Measurements from ENCODE around the gene MEGF8.

MEGF8 gene

DNA sequence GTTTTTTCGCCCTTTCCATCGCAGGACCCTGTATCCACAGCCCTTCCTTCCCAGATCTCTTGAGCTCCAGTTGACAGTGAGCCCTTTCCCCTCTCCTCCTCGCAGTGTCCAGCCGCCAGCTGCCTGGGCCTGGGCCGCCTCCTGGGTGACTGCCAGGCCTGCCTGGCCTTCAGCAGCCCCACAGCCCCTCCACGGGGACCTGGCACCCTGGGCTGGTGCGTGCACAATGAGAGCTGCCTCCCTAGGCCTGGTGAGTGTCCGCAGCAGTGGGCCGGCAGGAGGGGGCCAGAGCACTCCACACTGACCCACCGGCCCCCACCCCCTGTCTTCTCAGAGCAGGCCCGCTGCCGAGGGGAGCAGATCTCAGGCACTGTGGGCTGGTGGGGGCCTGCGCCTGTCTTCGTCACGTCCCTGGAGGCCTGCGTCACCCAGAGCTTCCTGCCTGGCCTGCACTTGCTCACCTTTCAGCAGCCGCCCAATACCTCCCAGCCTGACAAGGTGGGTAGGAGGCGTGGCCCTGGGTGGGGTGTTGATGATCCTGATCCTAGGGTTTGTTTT is 19.0 kb downstream of the MEGF8 start:
- TF ChIP-seq ZBTB7A (IDR thresholded peaks at IDR 0.05; ENCODE audit: low read depth) (no peak), CREB1 (IDR thresholded peaks at IDR 0.05; ENCODE audit: low read depth) (no peak), YY1 (IDR thresholded peaks at IDR 0.05; ENCODE audit: low read depth) (no peak), EP300 (IDR thresholded peaks at IDR 0.05; ENCODE audit: borderline replicate concordance) (no peak), EGR1 (IDR thresholded peaks at IDR 0.05) (no peak), TCF12 (IDR thresholded peaks at IDR 0.05; ENCODE audit: low read depth) (no peak), NFIC (IDR thresholded peaks at IDR 0.05) (no peak), TEAD4 (IDR thresholded peaks at IDR 0.05) (no peak), RAD21 (IDR thresholded peaks at IDR 0.05; ENCODE audit: low read depth) (no peak), CEBPB (IDR thresholded peaks at IDR 0.05) (no peak), FOXM1 (IDR thresholded peaks at IDR 0.05; ENCODE audit: borderline replicate concordance, low read depth) (no peak)
- TF ChIP-seq, protein P1, sequence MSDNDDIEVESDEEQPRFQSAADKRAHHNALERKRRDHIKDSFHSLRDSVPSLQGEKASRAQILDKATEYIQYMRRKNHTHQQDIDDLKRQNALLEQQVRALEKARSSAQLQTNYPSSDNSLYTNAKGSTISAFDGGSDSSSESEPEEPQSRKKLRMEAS (IDR thresholded peaks at IDR 0.05), result no peak
- TF ChIP-seq, protein P2, sequence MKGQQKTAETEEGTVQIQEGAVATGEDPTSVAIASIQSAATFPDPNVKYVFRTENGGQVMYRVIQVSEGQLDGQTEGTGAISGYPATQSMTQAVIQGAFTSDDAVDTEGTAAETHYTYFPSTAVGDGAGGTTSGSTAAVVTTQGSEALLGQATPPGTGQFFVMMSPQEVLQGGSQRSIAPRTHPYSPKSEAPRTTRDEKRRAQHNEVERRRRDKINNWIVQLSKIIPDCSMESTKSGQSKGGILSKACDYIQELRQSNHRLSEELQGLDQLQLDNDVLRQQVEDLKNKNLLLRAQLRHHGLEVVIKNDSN (IDR thresholded peaks at IDR 0.05), result no peak

DNA sequence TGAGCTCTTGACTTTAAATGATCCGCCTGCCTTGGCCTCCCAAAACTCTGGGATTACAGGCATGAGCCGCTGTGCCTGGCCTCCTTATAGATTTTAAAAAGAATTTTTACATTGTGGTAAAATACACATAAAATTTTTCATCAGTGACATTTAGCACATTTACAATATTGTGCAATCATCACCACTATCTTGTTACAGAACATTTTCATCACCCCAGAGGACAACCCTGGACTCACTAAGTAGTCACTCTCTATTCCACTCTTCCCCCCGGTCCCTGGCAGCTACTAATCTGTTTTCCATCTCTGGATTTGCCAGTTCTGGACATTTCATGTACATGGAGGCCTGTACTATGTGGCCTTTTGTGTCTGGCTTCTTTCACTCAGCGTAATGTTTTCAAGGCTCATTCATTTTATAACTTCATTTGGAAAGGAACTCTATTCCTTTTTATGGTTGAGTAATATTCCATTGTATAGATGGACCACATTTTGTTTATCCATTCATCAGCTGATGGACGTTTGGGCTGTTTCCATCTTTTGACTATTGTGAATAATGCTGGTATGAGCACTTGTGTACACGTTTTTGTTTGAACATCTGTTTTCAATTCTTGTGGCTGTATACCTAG is 19.9 kb downstream of the MEGF8 start:
- TF ChIP-seq, protein P1 (IDR thresholded peaks at IDR 0.05), result no peak
- no peak for TF ChIP-seq NFIC (IDR thresholded peaks at IDR 0.05)
- no peak for TF ChIP-seq RAD21 (IDR thresholded peaks at IDR 0.05; ENCODE audit: low read depth)

DNA sequence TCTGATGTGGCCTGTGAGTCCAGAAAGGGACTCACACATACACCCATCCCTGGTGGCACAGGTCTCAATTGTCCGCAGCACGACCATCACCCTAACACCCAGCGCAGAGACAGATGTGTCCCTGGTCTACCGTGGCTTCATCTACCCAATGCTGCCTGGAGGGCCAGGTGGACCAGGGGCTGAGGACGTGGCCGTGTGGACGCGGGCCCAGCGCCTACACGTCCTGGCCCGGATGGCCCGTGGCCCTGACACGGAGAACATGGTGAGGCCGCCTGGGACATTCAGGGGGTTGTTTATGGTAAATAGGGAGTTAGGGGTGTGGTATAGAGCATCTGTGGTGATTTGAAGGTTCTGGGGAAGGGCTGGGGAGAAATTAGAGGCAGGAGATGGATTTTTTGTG is 22.8 kb downstream of the MEGF8 start:
- TF ChIP-seq TCF12 (IDR thresholded peaks at IDR 0.05; ENCODE audit: low read depth) (no peak), NFIC (IDR thresholded peaks at IDR 0.05) (no peak), RAD21 (IDR thresholded peaks at IDR 0.05; ENCODE audit: low read depth) (no peak), TEAD4 (IDR thresholded peaks at IDR 0.05) (no peak), EGR1 (IDR thresholded peaks at IDR 0.05) (no peak)
- TF ChIP-seq, protein P3, sequence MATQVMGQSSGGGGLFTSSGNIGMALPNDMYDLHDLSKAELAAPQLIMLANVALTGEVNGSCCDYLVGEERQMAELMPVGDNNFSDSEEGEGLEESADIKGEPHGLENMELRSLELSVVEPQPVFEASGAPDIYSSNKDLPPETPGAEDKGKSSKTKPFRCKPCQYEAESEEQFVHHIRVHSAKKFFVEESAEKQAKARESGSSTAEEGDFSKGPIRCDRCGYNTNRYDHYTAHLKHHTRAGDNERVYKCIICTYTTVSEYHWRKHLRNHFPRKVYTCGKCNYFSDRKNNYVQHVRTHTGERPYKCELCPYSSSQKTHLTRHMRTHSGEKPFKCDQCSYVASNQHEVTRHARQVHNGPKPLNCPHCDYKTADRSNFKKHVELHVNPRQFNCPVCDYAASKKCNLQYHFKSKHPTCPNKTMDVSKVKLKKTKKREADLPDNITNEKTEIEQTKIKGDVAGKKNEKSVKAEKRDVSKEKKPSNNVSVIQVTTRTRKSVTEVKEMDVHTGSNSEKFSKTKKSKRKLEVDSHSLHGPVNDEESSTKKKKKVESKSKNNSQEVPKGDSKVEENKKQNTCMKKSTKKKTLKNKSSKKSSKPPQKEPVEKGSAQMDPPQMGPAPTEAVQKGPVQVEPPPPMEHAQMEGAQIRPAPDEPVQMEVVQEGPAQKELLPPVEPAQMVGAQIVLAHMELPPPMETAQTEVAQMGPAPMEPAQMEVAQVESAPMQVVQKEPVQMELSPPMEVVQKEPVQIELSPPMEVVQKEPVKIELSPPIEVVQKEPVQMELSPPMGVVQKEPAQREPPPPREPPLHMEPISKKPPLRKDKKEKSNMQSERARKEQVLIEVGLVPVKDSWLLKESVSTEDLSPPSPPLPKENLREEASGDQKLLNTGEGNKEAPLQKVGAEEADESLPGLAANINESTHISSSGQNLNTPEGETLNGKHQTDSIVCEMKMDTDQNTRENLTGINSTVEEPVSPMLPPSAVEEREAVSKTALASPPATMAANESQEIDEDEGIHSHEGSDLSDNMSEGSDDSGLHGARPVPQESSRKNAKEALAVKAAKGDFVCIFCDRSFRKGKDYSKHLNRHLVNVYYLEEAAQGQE (IDR thresholded peaks at IDR 0.05; ENCODE audit: low read depth), result no peak

DNA sequence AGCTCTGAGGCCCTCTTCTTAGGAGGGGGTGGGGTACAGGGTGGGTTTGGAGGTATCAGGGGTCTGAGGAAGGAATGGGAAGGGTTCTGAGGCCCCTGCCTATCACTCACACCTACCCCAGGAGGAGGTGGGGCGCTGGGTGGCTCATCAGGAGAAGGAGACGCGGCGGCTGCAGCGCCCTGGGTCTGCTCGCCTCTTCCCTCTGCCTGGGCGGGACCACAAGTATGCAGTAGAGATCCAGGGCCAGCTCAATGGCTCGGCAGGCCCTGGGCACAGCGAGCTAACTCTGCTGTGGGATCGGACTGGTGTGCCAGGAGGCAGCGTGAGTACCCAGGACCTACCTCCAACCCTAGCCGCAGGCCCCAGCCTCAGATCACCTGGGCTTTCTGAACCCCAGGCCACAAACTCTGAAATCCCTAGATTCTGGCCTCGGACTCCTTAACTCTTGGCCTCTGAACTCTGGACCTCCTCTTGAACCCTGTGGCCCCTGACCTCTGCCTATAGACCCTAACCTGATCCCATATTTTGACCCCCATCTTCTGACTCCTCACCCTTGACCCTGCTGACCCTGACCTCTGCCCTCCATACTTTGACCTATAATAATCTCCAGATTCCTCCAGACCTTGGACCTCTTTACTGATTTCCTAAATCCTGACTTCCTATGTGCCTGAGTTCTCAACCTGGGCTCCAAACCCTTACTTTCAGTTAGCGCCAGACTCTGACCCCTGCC is 24.1 kb downstream of the MEGF8 start:
- TF ChIP-seq CREB1 (IDR thresholded peaks at IDR 0.05; ENCODE audit: low read depth) (no peak), RAD21 (IDR thresholded peaks at IDR 0.05; ENCODE audit: low read depth) (no peak)

DNA sequence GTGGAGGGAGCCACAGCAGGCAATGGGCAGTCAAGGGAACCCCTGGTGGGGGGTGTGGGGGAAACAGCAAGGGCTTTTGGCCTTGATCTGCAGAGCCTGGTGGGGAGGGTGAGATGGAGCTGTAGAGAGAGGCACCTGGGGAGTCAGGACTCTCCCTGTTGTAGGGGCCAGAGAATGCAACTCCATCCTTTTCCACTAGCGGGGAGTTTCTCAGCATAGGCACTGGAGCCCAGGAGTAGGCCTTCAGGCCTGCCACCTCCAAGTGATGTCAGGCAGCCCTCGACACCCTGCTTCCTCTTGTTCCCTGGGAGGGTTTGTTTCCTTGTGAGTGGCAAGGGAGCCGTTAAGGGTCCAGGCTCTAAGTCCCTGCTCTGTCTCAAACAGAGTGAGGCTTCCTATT is 25.0 kb downstream of the MEGF8 start:
- no peak for TF ChIP-seq EP300 (IDR thresholded peaks at IDR 0.05; ENCODE audit: borderline replicate concordance)
- no peak for TF ChIP-seq RAD21 (IDR thresholded peaks at IDR 0.05; ENCODE audit: low read depth)
- TF ChIP-seq ZBTB7A (IDR thresholded peaks at IDR 0.05; ENCODE audit: low read depth), result no peak
- TF ChIP-seq TEAD4 (IDR thresholded peaks at IDR 0.05), result no peak
- TF ChIP-seq TCF12 (IDR thresholded peaks at IDR 0.05; ENCODE audit: low read depth), result no peak
- no peak for TF ChIP-seq FOXM1 (IDR thresholded peaks at IDR 0.05; ENCODE audit: borderline replicate concordance, low read depth)
- no peak for TF ChIP-seq EGR1 (IDR thresholded peaks at IDR 0.05)
- TF ChIP-seq, protein P1 (IDR thresholded peaks at IDR 0.05), result no peak
- TF ChIP-seq, protein P2 (IDR thresholded peaks at IDR 0.05), result no peak
- no peak for TF ChIP-seq CREB1 (IDR thresholded peaks at IDR 0.05; ENCODE audit: low read depth)
- TF ChIP-seq CEBPB (IDR thresholded peaks at IDR 0.05), result no peak
- TF ChIP-seq, protein P3 (IDR thresholded peaks at IDR 0.05; ENCODE audit: low read depth), result no peak

Measured in Ishikawa (cell line).